ENCODE data around the gene MEIKIN. TPM values are rescaled to one million over a fixed set of nuclear protein-coding genes. Genes with fewer than 3 reads are reported as not detected.

The MEIKIN gene
- total RNA-seq, 2 donors from 2014 or later, result 5.6 TPM; not detected in 1

- H3K27me3 ChIP-seq (replicated peaks; ENCODE audit: insufficient read depth), result no peaks in the 10 kb centered on the region
- no peak overlapping the region for H3K4me3 ChIP-seq
- H3K36me3 ChIP-seq, result no peaks in the 10 kb centered on the region
- no peak for DNase-seq (ENCODE audit: low spot score)
- H3K27ac ChIP-seq, result no peak overlapping the region
- 75% methylated on average over 2 of the region's 2 CpGs for WGBS
- TF ChIP-seq CTCF (IDR thresholded peaks at IDR 0.05) (no peak), POLR2A (IDR thresholded peaks at IDR 0.05) (no peak), POLR2AphosphoS5 (IDR thresholded peaks at IDR 0.05) (no peak)
- no peaks in the 10 kb centered on the region for H3K4me1 ChIP-seq (replicated peaks)
- no peaks in the 10 kb centered on the region for H3K9me3 ChIP-seq
- intact Hi-C loops (cut with DNase I), result no loop called here
Measured at GRCh38 chr5:131825404-131826013, 120.0 kb downstream of the MEIKIN start.

- no peaks in the 10 kb centered on the region for H3K36me3 ChIP-seq
- no peak overlapping the region for H3K27ac ChIP-seq
- TF ChIP-seq POLR2A (IDR thresholded peaks at IDR 0.05) (no peak), POLR2AphosphoS5 (IDR thresholded peaks at IDR 0.05) (no peak), CTCF (IDR thresholded peaks at IDR 0.05) (no peak)
- H3K4me3 ChIP-seq, result no peak overlapping the region
- WGBS, result 93% methylated on average over 1 of the region's 1 CpG
- intact Hi-C loops (cut with DNase I), result no loop called here
- H3K4me1 ChIP-seq (replicated peaks), result no peaks in the 10 kb centered on the region
- H3K27me3 ChIP-seq (replicated peaks; ENCODE audit: insufficient read depth), result no peaks in the 10 kb centered on the region
- no peaks in the 10 kb centered on the region for H3K9me3 ChIP-seq
- DNase-seq (ENCODE audit: low spot score), result no peak
Measured at GRCh38 chr5:131824631-131825030, 120.8 kb downstream of the MEIKIN start.

GRCh38 chr5:131821221-131821620, 124.2 kb downstream of the MEIKIN start:
- Histone ChIP-seq H3K36me3 (no peaks in the 10 kb centered on the region), H3K4me3 (no peak overlapping the region), H3K27ac (no peak overlapping the region), H3K4me1 (replicated peaks) (no peaks in the 10 kb centered on the region), H3K9me3 (no peaks in the 10 kb centered on the region), H3K27me3 (replicated peaks; ENCODE audit: insufficient read depth) (no peaks in the 10 kb centered on the region)
- no peak for DNase-seq (ENCODE audit: low spot score)
- intact Hi-C loops (cut with DNase I), result no loop called here
- no peak for TF ChIP-seq CTCF (IDR thresholded peaks at IDR 0.05)
- no peak for TF ChIP-seq POLR2A (IDR thresholded peaks at IDR 0.05)
- no peak for TF ChIP-seq POLR2AphosphoS5 (IDR thresholded peaks at IDR 0.05)
- 81% methylated on average over 1 of the region's 1 CpG for WGBS

GRCh38 chr5:131818001-131818724, 127.3 kb downstream of the MEIKIN start:
- H3K36me3 ChIP-seq, result no peaks in the 10 kb centered on the region
- no peaks in the 10 kb centered on the region for H3K9me3 ChIP-seq
- H3K27me3 ChIP-seq (replicated peaks; ENCODE audit: insufficient read depth), result no peaks in the 10 kb centered on the region
- no peak overlapping the region for H3K4me3 ChIP-seq
- no peak for DNase-seq (ENCODE audit: low spot score)
- no peaks in the 10 kb centered on the region for H3K4me1 ChIP-seq (replicated peaks)
- WGBS, result 88% methylated on average over 2 of the region's 2 CpGs
- no peak overlapping the region for H3K27ac ChIP-seq
- TF ChIP-seq POLR2AphosphoS5 (IDR thresholded peaks at IDR 0.05), result no peak
- TF ChIP-seq CTCF (IDR thresholded peaks at IDR 0.05), result no peak
- TF ChIP-seq POLR2A (IDR thresholded peaks at IDR 0.05), result no peak
- intact Hi-C loops (cut with DNase I), result no loop called here

- intact Hi-C loops (cut with DNase I), result loop anchor here (5.0 kb wide), 1 partner anchor 192 kb away; no protein-coding TSS in a partner anchor
- no peaks in the 10 kb centered on the region for H3K27me3 ChIP-seq (replicated peaks; ENCODE audit: insufficient read depth)
- 67% methylated on average over 2 of the region's 2 CpGs for WGBS
- H3K4me1 ChIP-seq (replicated peaks), result no peaks in the 10 kb centered on the region
- H3K4me3 ChIP-seq, result no peak overlapping the region
- no peak overlapping the region for H3K27ac ChIP-seq
- H3K9me3 ChIP-seq, result no peaks in the 10 kb centered on the region
- no peaks in the 10 kb centered on the region for H3K36me3 ChIP-seq
- no peak for TF ChIP-seq POLR2AphosphoS5 (IDR thresholded peaks at IDR 0.05)
- no peak for TF ChIP-seq CTCF (IDR thresholded peaks at IDR 0.05)
- no peak for TF ChIP-seq POLR2A (IDR thresholded peaks at IDR 0.05)
- no peak for DNase-seq (ENCODE audit: low spot score)
Measured at GRCh38 chr5:131814990-131815389, 130.5 kb downstream of the MEIKIN start.
